ENCODE measurements around the gene ADGRB2. TPM values are rescaled to one million over a fixed set of nuclear protein-coding genes. Genes with fewer than 3 reads are reported as not detected.

ADGRB2 gene
- total RNA-seq, 1 experiment from 2014 or later: 2.2 TPM

DNA sequence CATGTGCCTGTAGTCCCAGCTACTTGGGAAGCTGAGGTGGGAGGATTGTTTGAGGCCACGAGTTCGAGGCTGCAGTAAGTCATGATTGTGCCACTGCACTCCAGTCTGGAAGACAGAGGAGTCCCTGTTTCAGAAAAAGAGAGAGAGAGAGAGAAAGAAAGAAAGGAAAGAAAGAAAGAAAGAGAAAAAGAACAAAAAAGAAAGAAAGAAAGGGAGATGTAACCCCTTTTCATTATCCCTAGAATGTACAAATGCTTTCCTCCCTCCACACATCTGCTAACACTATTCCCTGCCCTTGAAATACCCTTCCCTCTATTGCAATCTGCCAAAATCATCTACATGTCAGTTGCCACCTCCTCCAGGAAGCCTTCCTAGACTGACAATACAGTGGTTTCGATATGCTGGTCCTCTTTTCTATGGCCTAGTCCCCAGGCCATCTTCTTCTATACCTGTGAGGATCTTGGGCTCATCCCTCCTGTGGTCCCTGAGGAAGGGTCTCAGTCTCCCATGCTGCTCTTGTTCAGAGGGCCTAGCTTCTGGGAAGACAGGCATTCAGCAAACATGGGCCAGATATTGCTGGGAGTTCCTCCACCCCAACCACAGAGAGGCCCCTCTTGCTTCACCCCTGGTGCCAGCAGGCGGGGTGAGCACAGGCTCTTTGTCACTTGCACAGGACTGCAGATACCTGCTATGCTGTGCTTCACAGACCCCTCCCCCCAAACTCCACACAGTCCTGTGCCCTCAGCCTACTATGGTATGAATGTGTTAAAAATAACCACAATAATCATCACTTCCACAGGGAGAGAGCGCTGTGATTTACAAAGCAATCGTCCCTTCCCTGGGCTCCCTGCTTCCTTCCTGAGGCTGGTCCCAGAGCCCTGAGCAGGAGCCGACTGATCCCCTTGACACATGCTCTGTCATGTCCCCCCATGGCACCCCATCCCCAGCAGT, 14.1 kb downstream of the ADGRB2 start:
- no peak for DNase-seq (ENCODE audit: low spot score)

DNA sequence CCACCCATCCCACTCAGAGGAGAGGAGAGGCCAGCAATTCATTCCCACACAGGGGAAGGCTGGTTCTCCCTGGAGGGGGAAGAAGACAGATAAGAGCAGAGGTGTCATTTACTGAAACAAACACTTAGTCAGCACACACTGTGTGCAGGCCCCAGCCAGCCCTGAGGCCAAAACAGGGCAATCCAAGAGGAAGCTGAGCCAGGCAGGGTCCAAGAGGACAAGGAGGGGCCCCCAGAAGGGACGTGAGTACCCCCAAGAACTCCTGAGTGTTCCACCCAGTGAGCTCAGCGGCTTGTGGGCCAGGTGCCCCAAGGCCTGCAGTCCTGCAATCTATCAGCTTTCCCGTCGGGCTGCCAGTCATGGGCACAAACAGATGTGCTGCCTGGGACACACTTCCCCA, 15.8 kb downstream of the ADGRB2 start:
- DNase-seq (ENCODE audit: low spot score): no peak

DNA sequence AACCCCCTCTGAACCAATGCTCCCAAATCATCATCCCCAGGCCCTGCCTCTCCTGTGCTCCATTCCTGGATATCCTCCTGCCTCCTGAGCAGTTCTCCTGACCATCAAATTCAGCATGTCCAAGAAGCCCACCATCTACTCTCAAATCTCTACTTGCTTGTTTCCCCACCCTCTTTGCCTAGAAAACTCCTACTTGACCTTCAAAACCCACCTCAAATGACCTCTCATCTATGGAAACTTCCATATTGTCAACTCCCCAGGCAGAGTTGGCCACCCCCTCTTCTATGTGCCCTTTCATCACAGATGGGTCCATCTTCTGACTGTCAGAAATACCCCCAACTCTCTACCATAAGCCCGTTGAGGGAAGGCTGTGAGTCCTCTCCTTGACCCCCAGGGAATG, 16.8 kb downstream of the ADGRB2 start:
- no peak for DNase-seq (ENCODE audit: low spot score)

GRCh38 chr1:31746687-31747086, 17.5 kb downstream of the ADGRB2 start:
- DNase-seq (ENCODE audit: low spot score): no peak

GRCh38 chr1:31745946-31746670, 18.0 kb downstream of the ADGRB2 start:
- no peak for DNase-seq (ENCODE audit: low spot score)

- DNase-seq (ENCODE audit: low spot score): peak; percentile 72
Observed at GRCh38 chr1:31745096-31745945, 18.8 kb downstream of the ADGRB2 start.

GRCh38 chr1:31744165-31744888, 19.8 kb downstream of the ADGRB2 start:
- no peak for DNase-seq (ENCODE audit: low spot score)

DNA sequence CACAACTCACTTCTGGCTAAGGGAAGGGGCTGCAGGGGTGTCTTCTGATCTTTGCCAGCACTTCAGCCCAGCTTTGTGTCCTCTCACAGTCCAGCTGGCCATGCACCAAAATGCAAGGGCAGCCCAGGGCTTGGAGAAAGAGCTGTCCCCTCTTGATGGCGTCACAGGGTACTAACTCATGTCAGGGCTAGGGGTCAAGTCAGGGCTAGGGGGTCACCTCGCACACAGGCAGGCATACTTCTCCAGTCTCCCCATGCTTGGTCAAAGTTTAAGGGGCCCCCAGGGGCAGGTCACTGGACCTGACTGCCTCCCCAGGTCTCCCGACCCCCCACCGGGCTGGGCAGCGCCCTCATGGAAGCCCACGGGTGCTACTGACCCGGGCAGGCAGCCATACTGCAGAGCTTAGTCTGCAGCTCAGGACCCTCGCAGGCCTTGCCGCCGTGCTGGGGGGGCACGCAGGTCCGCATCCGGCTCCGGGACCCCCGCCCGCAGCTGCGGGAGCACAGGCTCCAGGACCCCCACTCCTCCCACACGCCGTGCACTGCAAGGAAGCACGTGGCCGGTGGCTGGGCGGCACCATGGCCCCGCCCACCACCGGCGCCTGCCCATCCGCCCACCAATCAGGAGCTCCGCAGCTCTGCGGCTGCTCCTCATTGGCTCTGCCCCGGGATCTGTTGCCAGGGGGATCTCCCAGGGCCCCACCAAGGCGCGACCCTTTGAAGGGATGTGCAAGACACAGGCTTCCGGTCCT, 21.5 kb downstream of the ADGRB2 start:
- DNase-seq (ENCODE audit: low spot score): no peak

- DNase-seq (ENCODE audit: low spot score): no peak
Observed at GRCh38 chr1:31739346-31739745, 24.8 kb downstream of the ADGRB2 start.

GRCh38 chr1:31736675-31737074, 27.5 kb downstream of the ADGRB2 start:
- no peak for DNase-seq (ENCODE audit: low spot score)

GRCh38 chr1:31735571-31735970, 28.6 kb downstream of the ADGRB2 start:
- no peak for DNase-seq (ENCODE audit: low spot score)

DNA sequence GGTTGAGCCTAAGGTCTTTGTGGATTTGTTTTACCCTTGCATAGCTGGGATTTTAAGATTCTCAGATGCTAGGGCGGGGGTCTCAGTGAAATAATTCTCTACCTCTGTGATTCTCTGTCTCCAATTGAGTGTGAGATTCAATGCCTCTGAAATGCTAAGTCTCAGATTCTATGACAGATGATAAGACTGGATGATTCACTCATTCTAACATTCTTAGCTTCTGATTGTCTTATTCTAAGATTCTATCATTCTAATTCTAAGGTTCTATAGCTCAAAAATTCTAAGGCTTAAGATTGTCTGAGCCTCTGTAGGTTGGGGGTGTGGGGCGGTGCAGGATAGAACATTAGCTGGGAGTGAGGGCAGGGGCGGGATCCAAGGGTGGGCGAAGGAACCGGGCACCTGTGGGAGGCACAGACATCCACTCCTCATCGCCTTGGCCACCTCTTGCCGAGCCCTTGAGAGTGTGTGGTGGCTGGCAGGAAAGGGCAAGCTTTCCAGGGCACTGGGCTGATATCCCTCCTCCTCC, 29.5 kb downstream of the ADGRB2 start:
- no peak for DNase-seq (ENCODE audit: low spot score)

GRCh38 chr1:31733389-31734219, 30.5 kb downstream of the ADGRB2 start:
- DNase-seq (ENCODE audit: low spot score): no peak

DNA sequence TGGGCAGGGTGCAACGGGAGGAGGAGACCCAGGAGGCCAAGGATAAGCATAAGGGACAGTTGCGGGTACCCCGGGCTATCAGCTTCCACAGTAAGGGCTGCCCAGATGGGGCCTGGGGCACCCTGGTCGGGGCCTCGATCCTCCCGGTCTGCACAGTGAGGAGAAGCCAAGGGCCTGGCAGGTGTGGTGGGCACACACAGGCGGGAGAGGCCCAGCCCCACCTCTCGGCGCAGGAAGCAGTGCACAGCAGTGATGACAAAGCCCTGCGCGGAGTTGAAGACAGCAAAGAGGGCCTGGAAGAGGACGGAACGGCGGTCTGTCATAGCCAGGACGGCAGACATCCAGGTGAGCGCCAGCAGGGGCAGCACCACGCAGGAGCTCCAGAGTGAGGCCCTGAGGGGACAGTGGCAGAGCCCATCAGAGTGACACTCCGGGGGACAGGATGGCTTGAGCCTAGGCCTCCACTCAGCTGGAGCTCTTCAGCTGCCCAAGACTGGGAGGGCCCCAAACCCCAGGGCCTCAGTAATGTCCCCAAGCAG, 31.3 kb downstream of the ADGRB2 start:
- DNase-seq (ENCODE audit: low spot score): no peak

DNA sequence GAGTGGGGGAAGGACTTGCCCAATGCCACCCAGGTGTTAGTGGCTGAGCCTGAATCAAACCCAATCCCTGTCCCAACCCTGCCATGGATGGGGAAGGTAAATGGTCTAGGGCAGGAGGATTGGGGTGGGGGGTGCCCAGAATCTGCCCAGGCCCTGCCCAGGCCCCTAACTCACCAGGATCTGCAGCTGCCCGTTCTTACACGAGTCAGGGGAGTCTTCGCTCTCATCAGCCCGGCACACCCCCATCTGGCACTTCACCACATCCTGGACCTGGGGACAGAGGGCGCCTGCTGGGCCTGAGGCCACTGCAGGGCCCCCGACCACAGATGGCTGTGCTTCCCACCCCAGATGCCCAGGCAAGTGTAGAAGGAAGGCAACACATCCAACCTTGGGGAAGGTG, 31.8 kb downstream of the ADGRB2 start:
- no peak for DNase-seq (ENCODE audit: low spot score)

GRCh38 chr1:31731049-31731565, 33.0 kb downstream of the ADGRB2 start:
- DNase-seq (ENCODE audit: low spot score): no peak

DNA sequence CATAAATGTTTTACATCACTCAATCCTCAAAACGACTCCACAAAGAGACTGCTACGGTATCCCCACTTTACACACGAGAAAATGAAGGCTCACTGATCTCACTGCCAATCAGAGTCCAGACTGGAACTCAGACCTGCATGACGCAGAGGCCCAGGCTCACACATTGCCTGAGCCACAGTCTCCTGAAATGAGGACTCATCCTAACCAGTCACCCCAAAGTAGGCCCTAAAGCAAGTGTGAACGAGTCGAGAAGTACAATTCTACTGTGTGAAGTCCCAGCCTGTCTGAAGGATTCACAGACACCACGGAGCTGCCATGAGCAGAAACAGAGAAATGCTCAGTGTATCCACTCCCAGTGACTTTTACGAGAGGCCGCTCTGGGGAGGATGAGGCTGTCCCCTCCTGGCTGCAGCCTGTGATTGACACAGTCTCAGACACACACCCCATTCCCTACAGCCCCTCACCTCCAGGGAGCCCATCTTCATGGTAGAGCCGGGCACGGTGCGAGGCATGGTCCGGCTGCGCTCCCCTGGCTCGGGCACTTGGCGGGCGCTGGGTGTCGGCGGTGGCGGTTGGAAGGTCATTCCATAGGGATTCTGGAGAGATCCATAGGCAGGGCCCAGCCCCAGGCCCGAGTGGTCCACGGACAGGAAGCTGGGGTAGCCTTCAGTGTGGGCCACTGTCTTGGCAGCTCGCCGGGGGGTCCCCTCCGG, 33.6 kb downstream of the ADGRB2 start:
- DNase-seq (ENCODE audit: low spot score): no peak

GRCh38 chr1:31727849-31728248, 36.3 kb downstream of the ADGRB2 start:
- DNase-seq (ENCODE audit: low spot score): no peak

Data from HT-29 (cell line).